Kidney tubule cell (primary cell): ENCODE data around the gene ANKRD36C.
"Not testable (repeated sequence)": the region's sequence is repeated elsewhere in the genome, so short reads cannot be mapped to it uniquely, and the experiment has no call there.

Experiments used
- DNase-seq: peaks from one replicate; pipeline ENCODE4 v3.0.0-alpha.2; 2018; ENCODE audit warnings: low spot score

Gene ANKRD36C

DNA sequence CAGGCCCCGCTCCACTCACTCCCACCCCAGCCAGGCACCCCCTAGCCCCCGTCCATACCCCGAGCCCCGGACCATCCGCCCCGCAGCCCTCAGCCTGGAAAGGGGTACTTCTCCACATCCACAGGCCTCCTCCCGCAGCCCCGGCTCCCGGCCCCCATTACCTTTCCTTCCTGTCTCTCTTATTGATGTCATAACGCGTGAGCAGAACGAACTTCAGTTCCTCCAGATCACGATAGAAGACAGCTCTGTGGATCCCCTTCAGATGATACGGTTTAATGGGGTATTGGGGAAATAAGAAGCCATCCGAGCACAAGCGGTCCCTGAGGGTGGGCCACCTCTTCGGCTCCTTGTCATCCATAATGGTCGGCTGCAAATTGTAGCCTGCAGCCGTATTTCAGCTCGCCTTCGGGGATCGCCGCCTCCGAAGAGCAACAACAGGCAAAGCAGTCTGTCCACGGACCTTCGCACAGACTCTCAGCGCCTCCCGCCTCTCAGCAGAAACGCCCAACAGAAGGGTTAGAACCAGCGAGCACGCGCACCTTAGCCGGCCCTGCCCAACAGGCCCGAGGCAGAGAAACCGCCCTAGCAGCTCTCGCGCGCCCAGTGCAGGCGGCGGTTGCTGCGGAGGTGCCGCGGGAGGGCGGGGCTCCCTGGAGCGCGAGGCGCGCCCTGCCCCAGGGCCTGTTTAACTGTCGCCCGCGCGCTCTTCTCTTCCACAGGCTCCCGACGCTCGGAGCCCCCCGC lies at the start of gene ANKRD36C:
Gene ANKRD36C (minus strand): TSS at position 474 of the 744 bp plus-strand sequence. CDS start 116 bp downstream, at position 358.
- peak; percentile 47 for DNase-seq

DNA sequence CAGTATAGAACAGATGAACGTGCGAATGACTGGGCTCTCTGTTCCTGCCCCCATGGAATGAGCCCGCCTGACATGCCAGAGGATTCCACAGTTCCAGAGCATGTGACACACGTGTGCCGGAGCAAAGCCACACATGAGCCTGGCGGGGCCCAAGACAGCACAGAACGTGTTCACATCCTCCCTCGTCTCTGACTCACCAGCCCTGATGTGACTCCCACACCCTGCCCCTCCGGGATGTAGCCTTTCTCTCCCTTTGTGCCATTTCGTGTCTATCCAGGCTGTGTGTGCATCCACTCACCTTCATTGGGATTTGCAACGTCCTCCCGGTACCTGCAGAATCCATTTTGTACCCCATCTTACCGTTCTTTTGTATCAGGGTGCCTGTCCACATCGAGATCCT lies 43.9 kb upstream of the ANKRD36C start:
- not testable (repeated sequence) for DNase-seq

DNA sequence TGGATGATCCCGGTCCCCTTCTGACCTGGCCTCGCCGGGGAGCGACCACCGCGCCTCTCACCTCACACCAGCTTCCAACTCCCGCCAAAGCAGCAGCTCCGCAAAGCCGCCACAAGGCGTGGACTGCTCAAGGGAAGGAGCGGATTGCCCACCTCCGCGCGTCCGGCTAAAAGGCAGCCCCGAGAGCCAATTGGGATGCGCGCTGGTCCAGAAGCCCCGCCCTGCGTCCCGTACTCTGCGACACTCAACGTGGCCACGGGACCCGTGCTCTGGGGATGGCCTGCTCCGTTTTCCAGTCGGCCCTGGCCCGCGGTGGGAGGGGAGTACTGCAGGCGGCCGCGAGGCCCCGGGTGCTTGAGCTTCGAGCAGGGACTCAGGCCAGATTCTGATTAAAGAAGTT lies 43.2 kb upstream of the ANKRD36C start, which contains the start of gene GPAT2:
Gene GPAT2 (minus strand): TSS at position 125 of the 400 bp plus-strand sequence. CDS start 2,557 bp downstream, outside the sequence.
- DNase-seq = not testable (repeated sequence)

DNA sequence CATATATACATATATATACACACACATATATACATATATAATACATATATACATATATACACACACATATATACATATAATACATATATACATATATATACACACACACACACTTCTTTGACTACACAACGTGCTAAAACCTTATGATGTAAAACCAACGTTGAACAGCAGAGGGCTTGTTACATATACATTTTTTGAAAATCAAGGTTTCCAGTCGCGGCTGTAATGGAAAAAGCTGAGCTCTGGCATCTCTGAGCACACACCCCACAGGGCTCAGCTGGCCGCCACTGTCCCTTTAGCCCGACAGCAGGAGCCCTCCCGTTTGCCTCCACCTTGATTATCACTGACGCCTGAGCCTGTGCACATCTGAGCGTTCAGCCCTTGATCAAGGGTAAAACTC lies 42.4 kb upstream of the ANKRD36C start:
- DNase-seq = not testable (repeated sequence)

DNA sequence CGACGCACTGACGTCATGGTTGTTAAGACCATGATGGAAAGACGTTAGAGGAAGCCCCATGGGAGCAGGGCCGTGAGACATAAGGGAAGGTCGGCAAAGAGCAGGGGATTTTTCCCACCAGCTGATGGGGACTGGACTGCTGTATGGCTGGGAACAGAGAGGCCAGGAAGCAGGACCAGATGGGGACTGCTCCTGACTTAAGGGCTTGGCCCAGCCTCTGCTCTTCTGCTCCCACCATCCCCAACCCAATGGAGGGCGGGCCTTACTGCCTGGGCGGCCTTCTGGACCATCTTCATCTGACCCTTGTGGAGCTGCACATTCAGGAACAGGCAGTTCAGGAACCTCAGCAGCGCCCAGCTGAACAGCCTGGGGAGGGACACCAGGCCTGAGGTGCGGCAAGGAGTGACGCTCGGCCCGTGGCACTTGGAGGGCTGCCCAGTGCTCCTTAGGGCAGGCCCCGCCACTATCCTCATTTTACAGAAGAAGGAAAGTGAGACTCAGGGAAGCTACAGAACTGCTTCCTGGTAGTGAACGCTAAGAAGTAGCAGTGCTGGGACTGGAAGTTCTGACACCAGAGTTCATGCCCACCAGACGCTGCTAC lies 36.2 kb upstream of the ANKRD36C start:
- not testable (repeated sequence) for DNase-seq

DNA sequence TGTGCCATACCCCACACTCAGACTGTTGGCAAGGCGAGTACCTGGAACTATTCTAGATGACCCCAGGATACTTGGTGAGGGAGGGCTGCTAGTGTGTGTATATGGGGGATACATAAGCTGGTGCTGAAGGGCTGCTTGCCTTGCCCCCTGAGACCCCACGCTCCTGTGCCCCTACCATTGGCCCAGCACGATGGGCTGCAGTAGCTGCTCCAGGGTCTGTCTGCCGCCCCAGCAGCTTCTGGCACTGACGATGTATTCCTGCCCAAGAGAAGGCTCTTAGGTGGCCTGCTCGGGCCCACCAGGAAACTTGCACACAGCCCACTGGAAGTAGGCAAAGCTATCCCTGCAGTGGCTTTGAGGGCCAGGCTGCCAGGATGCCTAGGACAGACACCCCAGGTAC lies 34.1 kb upstream of the ANKRD36C start:
- DNase-seq = not testable (repeated sequence)

DNA sequence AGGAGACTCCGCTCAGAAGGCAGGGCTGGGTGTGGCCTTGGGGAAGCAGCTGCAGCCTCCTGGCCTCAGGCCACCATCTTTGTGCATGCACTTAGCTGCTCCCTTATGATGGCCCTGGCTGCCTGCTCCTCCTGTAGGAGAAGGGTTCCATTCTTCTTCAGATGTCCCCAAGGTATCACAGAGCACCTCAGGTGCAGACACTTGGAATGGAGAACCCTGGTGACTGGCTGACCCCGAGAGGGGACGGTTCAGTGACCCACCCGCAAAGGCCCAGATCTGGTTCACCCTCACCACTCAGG lies 33.5 kb upstream of the ANKRD36C start:
- no peak for DNase-seq

DNA sequence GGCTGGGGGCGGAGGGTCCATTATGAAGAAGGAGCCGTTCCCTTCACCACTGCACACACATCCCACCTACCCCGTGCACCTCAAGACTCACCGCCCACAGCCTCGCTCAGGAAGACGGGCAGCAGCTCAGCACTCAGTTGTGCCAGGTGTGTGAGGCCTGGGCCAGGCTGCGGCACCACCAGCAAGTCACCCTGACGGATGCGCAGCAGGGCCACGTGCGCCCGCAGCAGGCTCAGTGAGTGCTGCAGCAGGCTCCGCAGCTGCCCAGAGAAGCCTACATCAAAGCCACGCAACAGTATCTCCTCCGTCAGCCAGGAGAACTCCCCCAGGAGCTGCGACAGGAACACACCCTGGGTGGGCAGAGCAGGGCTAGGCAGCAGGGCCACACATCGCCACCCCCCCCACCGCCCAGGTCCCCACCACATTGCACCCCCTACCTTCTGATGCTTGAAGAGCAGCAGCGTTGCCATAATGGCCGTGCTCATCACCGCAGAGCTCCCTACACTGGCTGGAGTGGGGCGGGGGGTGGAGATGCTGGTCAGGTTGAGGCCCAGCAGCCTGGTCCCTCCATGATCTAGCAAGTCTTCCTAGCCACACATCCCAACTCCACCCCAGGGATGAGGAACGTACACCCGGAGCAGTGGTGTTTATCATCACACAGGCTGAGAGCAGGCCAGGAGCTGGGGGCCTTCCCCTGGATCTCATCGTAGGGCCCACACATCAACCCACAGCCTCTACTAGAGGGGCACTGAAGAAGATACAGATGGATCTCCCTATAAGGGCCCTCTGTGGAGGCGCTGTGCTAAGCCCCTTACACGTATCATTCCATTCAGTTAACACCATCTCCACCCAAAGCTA lies 32.9 kb upstream of the ANKRD36C start:
- no peak for DNase-seq

DNA sequence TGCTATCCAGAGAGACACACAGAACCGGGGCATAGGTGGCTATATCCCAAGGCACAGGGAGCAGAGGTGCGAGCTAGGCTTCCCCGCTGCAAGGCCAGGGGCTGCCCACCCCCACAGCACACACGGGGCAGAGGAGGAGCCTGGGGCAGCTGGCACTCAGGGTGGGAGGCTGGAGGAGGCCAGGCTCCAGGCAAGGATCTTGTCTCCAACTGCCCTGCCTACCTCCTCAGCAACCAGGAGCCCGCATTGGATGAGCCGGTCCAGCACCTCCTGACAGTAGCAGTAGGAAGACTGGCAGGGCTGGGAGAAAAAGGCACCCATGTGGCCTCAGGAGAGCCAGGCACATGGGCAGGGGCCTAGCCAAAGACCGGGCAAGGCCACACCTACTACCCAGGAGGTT lies 32.1 kb upstream of the ANKRD36C start:
- not testable (repeated sequence) for DNase-seq

DNA sequence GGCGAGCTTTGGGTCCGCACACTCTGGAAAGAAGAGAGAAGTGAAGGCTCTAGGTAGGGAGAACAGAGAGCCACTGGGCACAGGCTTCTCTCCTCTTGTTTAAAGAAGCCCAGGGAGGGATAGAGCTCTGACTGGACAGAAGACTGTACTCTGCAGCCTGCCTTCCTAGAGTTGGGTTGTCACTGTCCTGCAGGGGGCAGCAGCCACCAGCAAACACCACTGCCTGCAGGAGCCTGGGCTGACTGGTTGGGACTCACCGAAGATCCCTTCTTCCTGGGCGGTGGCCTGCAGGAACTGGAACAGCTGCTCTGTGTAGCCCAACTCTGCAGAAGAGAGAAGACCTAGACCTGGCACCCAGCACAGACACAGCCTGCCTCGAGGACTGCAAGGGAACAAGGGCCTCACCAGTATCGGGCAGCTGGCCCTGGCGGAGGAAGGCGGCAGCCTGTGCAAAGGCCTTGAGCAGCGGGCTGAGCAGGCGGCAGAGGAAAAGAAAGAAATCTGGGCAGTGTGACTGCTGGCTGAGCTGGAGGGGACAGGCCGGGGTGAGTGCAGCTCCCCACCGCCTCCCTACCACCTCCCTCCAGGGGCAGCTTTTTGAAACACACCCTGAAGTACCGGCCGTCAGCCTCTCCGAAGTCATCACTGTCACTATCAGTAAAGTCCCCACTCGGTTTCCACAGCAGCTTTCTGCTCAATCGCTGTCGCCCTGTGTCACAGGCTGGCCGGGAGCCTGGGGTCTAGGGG lies 31.2 kb upstream of the ANKRD36C start:
- DNase-seq = peak; percentile 79

DNA sequence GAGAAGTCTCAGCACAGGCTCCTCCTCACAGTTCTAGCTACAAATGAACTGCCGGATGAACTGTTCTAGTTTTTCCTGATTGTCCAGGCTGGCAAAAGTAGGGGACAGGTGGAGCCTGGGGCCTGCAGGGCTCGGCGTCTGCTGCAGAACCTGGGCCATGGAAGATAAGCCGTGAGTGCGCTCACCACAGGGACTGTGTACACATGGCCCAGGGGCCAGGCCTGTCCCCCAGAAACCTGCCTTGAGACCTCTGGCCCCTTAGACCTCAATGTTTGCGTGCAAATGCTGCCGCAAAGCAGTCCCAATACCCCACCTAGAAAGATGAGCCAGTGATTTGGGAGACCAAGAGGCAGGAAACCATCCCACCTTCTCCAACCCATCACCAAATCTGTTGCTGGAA lies 30.5 kb upstream of the ANKRD36C start:
- not testable (repeated sequence) for DNase-seq

DNA sequence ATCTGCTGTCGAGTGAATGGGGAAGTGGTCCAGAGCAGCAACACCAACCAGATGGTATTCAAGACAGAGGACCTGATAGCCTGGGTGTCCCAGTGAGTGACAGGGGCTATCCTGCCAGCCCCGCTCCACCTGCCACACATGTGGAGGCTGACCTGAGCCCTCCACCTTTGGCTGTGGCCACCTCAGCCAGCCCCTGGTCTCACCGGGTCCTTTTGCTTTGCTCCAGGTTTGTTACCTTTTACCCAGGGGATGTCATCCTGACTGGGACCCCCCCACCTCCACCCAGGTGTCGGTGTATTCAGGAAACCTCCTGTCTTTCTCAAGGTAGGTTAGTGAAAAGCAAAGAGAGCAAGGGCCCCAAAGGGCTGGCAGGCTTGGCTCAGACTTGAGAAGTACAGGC lies 29.5 kb upstream of the ANKRD36C start:
- not testable (repeated sequence) for DNase-seq

DNA sequence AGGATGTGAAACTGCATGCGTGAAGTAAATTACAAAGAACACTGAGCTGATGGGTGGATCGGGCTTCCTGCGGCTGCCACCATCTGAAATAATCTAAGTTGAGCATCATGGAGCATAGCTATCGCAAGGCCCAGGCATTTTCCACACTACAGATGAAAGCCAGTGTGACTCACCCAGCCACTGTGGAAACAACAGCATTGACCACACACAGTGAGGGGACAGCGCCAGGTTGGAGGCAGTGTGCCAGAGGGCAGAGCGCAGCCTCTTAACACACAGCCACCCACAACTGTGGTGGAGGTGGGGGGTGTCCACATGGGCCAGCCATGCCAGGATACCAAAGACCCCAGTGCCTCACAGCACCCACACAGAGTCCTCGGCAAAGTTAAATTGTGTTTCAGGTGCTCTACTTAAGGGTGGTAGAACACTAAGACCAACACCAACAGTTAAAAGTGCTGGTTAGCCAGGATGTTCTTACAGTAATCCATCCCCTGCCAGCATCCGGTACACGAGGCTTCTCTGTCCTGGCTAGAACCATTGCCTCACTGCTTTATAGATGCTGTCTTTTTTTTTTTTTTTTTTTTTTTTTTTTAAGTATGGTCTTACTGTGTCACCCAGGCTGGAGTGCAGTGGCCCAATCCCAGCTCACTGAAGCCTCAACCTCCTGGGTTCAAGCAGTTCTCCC lies 28.4 kb upstream of the ANKRD36C start:
- DNase-seq = not testable (repeated sequence)

DNA sequence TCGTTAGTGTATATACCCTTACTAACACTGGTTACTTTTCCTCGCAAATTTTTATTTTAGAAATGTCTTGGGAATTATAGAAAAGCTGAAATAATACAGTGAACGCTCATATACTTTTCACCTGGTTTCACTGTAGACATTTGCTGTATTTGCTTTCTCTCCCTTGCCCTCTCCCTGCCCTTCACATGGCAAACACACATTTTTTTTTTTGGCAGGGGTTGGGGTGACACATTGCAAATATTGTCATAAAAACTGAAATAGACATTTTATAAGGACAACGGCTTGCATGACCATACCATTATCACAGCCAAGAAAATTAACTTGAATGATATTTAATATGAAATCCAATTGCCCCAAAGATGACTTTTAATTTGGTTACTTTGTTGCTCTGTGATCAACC lies 24.7 kb upstream of the ANKRD36C start:
- not testable (repeated sequence) for DNase-seq

DNA sequence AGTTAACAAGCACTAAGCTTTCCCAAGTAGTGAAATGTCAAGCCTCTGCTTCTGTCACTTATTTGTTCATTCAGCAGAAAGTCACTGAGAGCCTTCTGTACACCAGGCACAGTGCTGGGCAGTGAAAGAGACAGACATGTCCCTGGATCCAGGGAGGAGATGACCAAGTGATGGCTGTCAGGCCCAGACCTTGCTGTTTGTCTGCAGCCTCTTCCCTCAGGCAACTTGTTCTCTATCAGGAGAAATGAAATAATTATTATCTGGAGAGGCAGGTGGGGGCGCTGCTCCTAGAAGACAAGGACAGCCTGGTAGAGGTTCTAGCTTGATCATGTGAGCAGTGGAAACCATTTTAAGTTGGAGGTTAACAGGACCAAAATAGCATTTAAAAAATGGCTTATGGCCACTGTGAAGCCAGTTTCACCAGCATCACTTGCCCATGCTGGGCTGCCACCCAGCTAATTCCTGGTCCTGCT lies 21.2 kb upstream of the ANKRD36C start:
- not testable (repeated sequence) for DNase-seq

DNA sequence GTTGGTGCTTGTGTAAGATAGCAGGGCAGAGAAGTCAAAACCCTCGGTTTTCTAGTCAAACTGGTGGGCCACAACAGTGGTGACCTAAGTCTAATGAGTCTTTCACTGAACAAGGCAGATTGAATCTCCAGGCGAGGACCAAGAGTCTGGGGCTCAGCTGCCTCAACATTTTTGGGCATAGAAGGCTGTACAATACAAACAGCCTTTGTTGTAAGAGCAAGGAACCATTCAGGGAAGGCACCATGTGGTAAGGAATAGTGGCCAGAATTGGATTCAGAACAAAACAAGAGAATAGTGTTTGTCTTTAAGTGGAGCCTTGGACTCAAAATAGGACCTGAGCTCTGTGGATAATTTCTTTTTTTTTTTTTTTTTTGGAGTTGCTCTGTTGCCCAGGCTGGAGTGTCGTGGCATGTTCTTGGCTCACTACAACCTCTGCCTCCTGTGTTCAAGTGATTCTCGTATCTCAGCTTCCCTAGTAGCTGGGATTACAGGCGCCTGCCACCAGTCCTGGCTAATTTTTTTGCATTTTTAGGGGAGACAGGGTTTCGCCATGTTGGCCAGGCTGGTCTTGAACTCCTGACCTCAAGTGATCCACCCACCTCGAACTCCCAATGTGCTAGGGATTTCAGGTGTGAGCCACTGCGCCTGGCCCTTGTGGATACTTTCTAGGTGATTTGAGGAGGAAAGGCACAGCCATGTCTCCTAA lies 20.6 kb upstream of the ANKRD36C start:
- DNase-seq = not testable (repeated sequence)

DNA sequence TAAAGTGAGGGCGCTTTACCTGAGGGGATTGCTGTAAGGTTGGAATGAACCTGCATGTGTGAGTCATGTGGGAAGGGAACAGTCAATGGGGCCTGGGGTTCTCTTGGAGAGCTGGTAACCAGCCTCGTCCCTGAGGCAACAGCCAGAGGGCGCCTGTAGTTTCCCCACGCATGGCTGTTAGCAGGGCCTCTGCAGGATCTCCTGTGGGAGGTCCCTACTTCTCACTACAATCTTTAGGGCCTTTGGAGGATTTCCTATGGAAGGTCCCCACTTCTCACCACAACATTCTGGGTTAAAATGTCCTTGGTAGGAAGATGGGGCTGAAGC lies 19.5 kb upstream of the ANKRD36C start:
- DNase-seq = peak; percentile 52

DNA sequence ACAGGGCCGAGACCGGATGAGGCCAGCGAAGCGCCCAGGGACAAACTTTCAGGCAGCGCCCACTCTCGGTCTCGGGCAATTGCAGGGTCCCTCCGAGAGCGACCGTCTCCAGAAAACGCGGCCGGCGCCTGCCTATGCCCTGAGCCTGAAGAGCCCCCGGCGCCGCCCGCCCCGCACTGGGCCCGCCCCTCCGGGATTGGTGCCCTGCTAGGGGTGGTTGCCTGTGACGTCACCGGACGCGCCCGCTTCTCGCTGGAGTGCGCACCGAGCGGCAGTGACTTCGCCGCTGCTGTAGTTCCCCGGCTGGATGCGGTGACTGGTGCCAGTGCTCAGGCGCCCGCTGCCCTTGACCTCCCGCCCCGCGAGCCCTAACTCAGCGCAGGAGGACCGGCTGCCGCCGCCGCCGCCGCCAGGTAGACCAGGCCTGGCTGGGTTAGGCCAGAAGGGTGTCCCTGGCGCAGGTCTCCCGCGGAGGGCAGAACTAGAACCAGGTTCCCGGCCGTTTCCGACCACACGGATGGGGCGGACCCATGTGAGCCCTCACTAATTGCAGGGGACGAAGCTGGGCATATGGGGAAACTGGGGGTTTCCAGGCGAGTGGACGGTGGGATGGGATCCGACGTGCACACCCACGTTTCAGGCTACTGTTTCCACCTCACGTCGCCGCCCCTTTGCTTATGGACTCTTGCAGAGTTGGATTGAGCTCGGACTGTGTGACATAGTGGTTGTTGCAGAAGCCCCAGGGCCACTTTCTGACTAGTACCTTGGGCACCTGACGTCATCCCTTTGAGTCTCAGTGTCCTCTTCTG lies 18.9 kb upstream of the ANKRD36C start:
- DNase-seq = peak; percentile 83

DNA sequence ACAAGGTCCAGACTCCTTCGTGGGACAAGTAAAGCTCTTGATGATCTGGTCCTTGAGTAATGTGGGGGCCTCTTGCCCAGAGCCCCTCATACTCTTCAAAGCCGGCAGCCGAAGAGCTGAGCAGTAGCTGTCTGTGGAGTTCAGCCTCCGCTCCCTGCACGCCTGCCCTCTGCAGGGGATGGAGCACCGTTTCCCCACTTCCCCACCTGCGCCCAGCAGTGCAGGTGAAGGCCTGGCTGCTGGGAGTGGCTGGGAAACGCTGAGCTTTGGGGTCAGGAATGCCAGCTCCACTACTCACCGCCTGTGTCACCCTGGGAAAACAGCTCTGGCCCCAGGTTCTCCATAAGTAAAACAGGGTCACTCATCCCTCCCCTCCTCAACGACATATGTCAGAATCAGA lies 18.2 kb upstream of the ANKRD36C start:
- peak; percentile 54 for DNase-seq

DNA sequence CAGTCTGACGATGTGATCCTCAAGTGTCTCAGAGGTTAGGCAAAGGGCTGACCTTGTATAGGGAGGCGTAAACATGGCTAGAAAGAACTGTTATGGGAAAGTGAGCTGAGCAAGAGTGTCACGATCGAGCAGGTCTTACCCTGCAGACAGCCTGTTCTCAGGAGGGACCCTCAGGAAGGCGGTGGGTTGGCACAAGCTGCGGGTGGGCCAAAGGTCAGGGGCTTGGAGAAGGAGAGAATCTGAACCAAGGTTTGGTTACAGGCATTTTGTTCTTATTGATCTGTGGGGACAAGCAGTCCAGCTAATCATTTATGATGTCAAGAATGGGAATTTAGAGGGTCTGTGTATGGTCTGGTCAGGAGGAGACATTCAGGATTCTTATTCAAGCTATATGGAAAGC lies 16.4 kb upstream of the ANKRD36C start:
- not testable (repeated sequence) for DNase-seq
